ENCODE results near the gene AKR1C4.
"Not testable (repeated sequence)": the region's sequence is repeated elsewhere in the genome, so short reads cannot be mapped to it uniquely, and the experiment has no call there.

AKR1C4 gene

DNA sequence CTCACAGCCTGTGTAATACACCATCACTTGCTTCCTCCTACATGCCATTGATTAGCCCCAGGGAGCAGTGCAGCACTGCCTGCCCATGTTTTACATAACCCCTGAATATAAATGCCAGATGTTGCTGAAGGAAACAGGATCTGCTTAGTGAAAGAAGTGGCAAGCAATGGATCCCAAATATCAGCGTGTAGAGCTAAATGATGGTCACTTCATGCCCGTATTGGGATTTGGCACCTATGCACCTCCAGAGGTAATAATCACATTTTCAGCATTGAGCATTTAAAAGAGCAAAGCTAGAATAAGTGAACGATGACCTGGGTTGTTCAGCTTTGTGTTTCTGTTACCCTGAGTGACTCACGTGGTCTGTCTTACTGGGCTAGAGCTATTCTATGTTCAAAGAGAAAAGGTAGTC is at the start of gene AKR1C4:
Gene AKR1C4 (plus strand): TSS at position 136 of the 412 bp plus-strand sequence. CDS start 31 bp downstream, at position 167.
- DNase-seq (ENCODE audit: low read depth) = no peak

DNA sequence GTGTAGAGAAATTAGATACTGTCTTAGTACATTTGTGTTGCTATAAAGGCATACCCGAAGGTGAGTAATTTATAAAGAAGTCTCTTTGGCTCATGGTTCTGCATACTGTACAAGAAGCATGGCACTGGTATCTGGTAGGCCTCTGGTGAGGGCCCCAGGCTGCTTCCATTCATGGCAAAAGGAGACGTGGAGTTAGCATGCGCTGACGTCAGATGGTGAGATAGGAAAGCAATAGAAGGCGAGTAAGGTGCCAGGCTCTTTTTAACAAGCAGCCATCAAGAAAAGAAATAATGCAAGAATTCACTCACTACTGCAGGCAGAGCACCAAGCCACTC is 49.8 kb upstream of the AKR1C4 start:
- no peak for DNase-seq (ENCODE audit: low read depth)

GRCh38 chr10:5147255-5147980 is 49.2 kb upstream of the AKR1C4 start:
- DNase-seq (ENCODE audit: low read depth) = no peak

GRCh38 chr10:5147981-5148677 is 48.5 kb upstream of the AKR1C4 start:
- DNase-seq (ENCODE audit: low read depth) = no peak

DNA sequence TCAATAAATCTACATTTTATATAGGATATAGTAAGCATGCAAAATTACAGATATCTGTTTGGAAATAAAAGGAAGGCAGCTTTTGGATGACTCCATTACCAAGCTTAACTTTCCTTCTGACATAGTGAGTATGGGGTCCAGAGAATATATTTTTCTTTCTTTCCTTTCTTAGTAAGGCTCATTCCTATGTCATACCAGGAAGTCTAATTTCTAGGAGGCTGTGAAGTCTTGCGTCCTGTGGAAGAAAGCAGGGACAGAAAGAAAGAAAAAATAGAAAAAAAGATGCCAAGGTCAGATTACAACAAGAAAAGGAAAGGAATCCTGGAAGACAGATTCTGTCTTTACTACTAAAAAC is 48.0 kb upstream of the AKR1C4 start:
- no peak for DNase-seq (ENCODE audit: low read depth)

- no peak for DNase-seq (ENCODE audit: low read depth)
Measured at GRCh38 chr10:5151076-5151475, 45.6 kb upstream of the AKR1C4 start.

GRCh38 chr10:5155951-5156350 is 40.7 kb upstream of the AKR1C4 start:
- DNase-seq (ENCODE audit: low read depth) = no peak

GRCh38 chr10:5157501-5157900 is 39.1 kb upstream of the AKR1C4 start:
- DNase-seq (ENCODE audit: low read depth) = no peak

DNA sequence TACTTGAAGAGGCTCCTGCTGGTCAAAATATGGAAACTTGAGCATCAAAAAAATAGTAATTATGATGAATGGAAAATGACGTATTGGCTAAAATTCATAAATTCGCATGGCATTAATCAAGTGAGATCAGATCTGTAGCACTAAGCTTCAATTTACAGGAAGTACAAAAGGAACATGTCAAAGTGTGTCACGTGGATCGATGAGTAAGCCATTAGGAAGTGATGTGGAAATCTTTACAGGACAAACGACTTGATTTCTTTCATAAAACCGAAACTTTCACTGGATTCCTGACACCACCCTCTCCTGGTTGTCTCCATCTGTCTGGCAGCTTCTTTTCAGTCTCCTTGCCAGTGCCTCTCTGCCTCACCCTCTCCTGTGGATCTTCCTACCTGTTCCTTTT is 37.5 kb upstream of the AKR1C4 start:
- DNase-seq (ENCODE audit: low read depth) = no peak

- no peak for DNase-seq (ENCODE audit: low read depth)
Measured at GRCh38 chr10:5163487-5163886, 33.1 kb upstream of the AKR1C4 start.

GRCh38 chr10:5165738-5166137 is 30.9 kb upstream of the AKR1C4 start:
- DNase-seq (ENCODE audit: low read depth) = no peak

DNA sequence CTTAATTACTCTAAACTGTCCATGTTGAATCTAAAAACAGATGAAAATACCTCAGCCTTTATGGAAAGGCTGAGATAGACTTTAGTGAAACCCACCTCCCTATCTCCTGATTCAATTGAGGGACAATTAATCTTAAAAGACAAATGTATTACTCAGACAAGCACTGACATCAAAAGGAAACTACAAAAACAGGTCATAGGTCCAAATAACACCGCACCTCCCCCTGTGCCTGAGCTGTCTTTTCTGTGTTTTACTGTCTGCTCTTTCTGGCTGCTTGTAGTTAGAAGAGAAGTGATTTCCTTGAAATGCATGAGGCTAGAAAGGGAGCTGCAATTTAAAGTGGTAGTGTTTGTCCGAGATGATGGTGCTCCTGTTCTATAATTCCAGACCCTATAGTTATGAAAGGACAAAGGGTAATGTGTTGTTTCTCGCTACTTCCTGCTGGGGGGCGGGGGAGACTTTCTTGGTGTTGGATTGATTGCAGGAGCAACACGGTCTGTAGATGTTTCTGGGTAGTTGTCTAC is 27.7 kb upstream of the AKR1C4 start:
- DNase-seq (ENCODE audit: low read depth) = no peak

DNA sequence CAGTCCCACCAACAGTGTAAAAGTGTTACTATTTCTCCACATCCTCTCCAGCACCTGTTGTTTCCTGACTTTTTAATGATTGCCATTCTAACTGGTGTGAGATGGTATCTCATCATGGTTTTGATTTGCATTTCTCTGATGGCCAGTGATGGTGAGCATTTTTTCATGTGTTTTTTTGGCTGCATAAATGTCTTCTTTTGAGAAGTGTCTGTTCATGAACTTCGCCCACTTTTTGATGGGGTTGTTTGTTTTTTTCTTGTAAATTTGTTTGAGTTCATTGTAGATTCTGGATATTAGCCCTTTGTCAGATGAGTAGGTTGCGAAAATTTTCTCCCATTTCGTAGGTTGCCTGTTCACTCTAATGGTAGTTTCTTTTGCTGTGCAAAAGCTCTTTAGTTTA is 21.1 kb upstream of the AKR1C4 start:
- not testable (repeated sequence) for DNase-seq (ENCODE audit: low read depth)

GRCh38 chr10:5180503-5180902 is 16.1 kb upstream of the AKR1C4 start:
- DNase-seq (ENCODE audit: low read depth) = not testable (repeated sequence)

DNA sequence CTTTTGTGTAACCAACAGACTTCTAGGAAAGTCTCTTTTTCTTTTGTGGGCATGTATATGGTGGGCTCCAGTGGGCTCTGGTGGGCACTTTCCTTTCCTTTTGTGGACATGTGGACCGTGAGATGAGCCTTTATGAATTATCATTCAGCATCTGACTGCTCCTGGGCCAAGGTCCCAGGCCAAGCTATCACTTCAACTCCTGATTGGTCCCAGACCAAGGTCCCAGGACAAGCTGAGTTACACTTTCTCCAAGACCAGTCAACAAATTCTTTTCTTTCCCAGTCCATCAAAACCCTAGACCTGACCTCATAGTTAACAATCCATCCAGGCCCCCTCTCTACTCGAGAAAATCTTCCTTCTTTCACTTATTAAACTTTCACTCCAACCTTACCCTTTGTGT is 12.7 kb upstream of the AKR1C4 start:
- DNase-seq (ENCODE audit: low read depth) = no peak

DNA sequence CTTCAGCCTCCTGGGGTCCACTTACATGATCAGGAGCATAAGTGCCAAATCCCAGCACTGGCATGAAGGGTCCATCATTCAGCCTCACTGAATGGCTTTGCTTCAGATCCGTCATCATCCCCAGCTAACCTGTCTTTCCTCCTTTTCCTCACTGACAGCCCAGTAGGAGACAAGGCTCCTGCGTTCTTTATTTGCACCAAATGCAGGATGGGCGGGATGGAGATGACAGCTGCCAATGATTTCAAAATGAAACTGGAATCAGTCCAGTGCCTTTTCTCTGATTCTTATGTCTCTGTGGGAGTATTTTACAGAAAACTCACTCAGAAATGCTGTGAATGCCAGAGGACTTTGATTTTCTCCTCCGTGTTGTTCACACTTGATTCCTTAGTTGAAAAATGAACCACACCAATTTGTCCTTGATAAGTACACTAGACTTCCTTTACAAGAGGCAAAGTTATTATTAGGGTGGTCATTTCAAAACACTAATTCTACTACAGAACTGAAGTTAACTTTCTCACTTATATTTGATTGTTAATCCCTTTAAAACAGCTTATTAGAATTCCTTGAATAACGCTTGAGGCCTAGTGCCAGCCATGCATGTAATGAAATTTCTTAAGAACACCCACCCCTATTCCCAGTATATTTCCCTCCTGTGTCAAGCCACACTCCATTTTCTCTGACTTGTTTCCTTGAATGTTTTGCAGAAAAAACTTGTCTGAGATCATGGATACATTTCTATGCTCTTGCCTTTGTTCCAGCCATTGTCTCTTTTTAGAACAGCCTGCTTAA is 11.5 kb upstream of the AKR1C4 start, which contains the start of gene AKR1C8:
Gene AKR1C8 (minus strand): TSS at position 164 of the 789 bp plus-strand sequence. CDS start 46 bp downstream, at position 118.
- DNase-seq (ENCODE audit: low read depth) = no peak

DNA sequence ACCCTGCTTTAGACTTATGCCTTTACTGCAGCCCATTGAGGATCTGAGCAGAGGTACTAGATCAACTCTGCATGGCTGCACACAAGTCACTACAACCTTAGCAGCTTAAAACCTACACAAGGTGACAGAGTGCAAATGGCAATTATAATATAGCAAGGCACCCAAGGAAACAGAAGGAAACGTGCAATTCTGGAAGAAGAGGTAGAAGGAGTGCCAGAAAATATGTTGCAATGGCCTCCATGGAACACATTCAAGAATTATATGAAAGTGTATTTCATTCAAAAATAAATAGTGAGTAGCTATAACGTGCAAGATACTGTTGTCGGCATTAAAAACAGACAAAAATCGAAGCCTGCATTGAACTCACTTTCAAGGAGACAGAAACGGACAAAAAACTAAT is 8.8 kb upstream of the AKR1C4 start:
- DNase-seq (ENCODE audit: low read depth) = no peak

GRCh38 chr10:5188358-5188757 is 8.3 kb upstream of the AKR1C4 start:
- DNase-seq (ENCODE audit: low read depth) = no peak

GRCh38 chr10:5194431-5194830 is 2.2 kb upstream of the AKR1C4 start:
- no peak for DNase-seq (ENCODE audit: low read depth)

DNA sequence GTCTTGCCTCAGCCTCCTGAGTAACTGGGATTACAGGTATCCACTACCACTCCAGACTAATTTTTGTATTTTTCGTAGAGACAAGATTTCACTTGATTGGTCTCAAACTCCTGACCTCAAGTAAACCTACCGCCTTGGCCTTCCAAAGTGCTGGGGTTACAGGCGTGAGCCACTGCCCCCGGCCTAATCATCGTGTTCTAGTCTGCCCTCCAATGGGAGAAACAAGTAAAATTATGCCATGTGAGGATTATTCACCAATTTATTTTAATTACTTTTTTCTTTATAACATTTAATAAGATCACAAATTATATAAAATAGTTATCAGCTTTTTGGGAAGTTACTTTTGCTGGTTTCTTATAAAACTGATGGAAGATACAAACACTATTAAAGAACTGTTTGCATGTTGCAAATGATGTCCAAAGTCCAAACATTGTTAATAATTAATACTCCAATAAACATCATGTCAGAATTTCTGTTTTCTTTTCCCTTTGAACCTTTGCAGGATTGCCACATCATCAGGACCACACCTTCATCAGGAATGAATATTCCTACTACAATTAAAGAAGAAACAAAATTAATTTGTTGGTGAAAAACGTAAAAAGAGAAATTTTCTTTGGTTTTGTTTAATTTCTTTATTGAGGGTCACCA is 786 bp upstream of the AKR1C4 start:
- no peak for DNase-seq (ENCODE audit: low read depth)

DNA sequence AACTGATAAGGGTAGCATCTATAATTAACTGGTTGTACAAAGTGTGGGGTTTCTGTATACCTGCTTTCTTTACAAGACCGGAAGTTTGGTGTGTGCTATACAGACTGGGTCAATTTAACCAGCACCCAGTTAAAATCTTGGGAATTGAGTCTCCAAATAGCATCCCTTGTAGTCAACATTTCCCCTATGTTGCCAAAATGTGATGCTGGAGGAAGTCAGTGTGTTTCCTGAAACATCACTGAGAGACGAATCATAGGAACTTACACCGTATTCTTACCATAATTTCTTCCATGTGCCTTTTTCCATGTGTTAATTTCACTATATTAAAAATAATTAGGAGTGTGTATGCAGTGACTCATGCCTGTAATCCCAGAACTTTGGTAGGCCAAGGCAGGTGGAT is 1.7 kb downstream of the AKR1C4 start:
- DNase-seq (ENCODE audit: low read depth) = no peak

- DNase-seq (ENCODE audit: low read depth) = no peak
Measured at GRCh38 chr10:5199398-5199797, 2.8 kb downstream of the AKR1C4 start.

Measured in GM04503 (cell line).